HEK293T (cell line): ENCODE data around the gene TTC12.

Source experiments
- FOXA1 ChIP-seq: fragments of 450-650 bp; IDR thresholded peaks from 2 replicates; pipeline ENCODE4 v1.6.1; 2016; ENCODE audit warnings: mild to moderate bottlenecking
- SP1 ChIP-seq: fragments of 450-650 bp; IDR thresholded peaks from 2 replicates; pipeline ENCODE4 v1.6.1; 2017
- SUZ12 ChIP-seq: fragments of 450-650 bp; IDR thresholded peaks from 2 replicates; pipeline ENCODE4 v1.6.1; 2016; ENCODE audit warnings: mild to moderate bottlenecking

DNA sequence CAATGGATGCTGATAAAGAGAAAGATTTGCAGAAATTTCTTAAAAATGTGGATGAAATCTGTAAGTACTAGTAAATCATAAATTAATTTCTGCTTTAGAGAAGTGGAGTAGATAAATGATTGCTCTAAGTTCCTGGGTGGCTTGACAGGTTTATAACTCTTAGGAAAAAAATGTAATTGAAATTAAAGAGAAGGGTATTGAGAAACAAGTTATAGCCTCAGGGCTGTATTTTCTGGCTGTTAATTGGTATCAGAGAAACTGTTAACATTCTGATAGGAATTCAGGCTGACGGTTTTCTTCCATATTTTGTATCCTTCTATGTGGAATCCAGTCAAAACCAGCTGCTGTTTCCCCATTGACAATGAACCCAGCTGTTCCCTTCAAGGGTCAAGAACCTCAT lies 1.9 kb downstream of the TTC12 start:
- no peak for TF ChIP-seq FOXA1
- TF ChIP-seq SP1: no peak
- no peak for TF ChIP-seq SUZ12
